Measurements from ENCODE around the gene PKP3. TPM values are rescaled to one million over a fixed set of nuclear protein-coding genes. Genes with fewer than 3 reads are reported as not detected.
"Not testable (repeated sequence)": the region's sequence is repeated elsewhere in the genome, so short reads cannot be mapped to it uniquely, and the experiment has no call there.

PKP3 gene
- total RNA-seq, 2 donors from 2014 or later = 0.12 TPM; not detected in 1

- DNase-seq (ENCODE audit: low spot score in 2 of 2) = no peak
- no peaks in the 10 kb centered on the region for H3K36me3 Mint-ChIP-seq
- peak in 1 of 2 donors; percentile 16 for ATAC-seq
- H3K27ac Mint-ChIP-seq = no peak overlapping the region
- H3K9me3 Mint-ChIP-seq = peaks cover 0 to 4% of the 10 kb centered on the region in 2 donors
Observed at GRCh38 chr11:399731-400211, 5.8 kb downstream of the PKP3 start.

- H3K9me3 Mint-ChIP-seq = peaks cover 0 to 4% of the 10 kb centered on the region in 2 donors
- no peak overlapping the region for H3K27ac Mint-ChIP-seq
- ATAC-seq (peak in 1 of 2 donors; percentile 9), DNase-seq (ENCODE audit: low spot score in 2 of 2) (no peak)
- H3K36me3 Mint-ChIP-seq = no peaks in the 10 kb centered on the region
Observed at GRCh38 chr11:400241-400689, 6.3 kb downstream of the PKP3 start.

DNA sequence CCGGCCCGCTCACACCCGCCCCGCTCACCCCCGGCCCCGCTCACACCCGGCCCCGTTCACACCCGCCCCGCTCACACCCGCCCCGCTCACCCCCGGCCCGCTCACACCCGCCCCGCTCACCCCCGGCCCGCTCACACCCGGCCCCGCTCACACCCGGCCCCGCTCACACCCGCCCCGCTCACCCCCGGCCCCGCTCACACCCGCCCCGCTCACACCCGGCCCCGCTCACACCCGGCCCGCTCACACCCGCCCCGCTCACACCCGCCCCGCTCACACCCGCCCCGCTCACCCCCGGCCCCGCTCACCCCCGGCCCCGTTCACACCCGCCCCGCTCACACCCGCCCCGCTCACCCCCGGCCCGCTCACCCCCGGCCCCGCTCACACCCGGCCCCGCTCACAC lies 7.2 kb downstream of the PKP3 start:
- not testable (repeated sequence) for ATAC-seq; DNase-seq (ENCODE audit: low spot score in 2 of 2); H3K27ac Mint-ChIP-seq; H3K9me3 Mint-ChIP-seq; H3K36me3 Mint-ChIP-seq

DNA sequence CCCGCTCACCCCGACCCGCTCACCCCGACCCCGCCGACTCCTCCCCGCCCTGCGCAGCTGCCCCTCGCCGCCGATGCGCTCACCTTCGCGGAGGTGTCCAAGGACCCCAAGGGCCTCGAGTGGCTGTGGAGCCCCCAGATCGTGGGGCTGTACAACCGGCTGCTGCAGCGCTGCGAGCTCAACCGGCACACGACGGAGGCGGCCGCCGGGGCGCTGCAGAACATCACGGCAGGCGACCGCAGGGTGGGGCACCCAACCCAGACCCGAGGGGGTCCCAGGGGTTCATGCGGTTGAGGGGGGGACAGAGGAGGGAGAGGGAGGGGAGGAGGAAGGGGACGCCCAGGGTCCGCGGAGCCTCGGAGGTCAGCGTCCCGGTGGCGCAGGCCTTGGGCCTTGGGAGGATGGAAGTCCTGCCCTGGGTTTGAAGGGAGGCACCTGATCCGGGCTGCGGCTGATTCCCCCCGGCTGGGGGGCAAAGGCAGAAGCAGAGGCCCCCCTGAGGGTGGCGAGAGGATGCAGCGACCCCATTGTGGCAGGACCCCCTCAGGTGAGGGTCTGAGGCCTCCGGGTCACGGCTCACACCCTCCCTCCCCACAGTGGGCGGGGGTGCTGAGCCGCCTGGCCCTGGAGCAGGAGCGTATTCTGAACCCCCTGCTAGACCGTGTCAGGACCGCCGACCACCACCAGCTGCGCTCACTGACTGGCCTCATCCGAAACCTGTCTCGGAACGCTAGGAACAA lies 9.2 kb downstream of the PKP3 start:
- ATAC-seq (no peak), DNase-seq (ENCODE audit: low spot score in 2 of 2) (no peak)
- Mint-ChIP-seq H3K27ac (no peak overlapping the region), H3K36me3 (no peaks in the 10 kb centered on the region), H3K9me3 (peaks cover 0 to 4% of the 10 kb centered on the region in 2 donors)

- H3K9me3 Mint-ChIP-seq = peaks cover 0 to under 1% of the 10 kb centered on the region in 2 donors
- H3K36me3 Mint-ChIP-seq = no peaks in the 10 kb centered on the region
- no peak overlapping the region for H3K27ac Mint-ChIP-seq
- ATAC-seq = no peak
- DNase-seq (ENCODE audit: low spot score in 2 of 2) = peak in 1 of 2 donors; percentile 56
Observed at GRCh38 chr11:403761-404431, 9.9 kb downstream of the PKP3 start.

DNA sequence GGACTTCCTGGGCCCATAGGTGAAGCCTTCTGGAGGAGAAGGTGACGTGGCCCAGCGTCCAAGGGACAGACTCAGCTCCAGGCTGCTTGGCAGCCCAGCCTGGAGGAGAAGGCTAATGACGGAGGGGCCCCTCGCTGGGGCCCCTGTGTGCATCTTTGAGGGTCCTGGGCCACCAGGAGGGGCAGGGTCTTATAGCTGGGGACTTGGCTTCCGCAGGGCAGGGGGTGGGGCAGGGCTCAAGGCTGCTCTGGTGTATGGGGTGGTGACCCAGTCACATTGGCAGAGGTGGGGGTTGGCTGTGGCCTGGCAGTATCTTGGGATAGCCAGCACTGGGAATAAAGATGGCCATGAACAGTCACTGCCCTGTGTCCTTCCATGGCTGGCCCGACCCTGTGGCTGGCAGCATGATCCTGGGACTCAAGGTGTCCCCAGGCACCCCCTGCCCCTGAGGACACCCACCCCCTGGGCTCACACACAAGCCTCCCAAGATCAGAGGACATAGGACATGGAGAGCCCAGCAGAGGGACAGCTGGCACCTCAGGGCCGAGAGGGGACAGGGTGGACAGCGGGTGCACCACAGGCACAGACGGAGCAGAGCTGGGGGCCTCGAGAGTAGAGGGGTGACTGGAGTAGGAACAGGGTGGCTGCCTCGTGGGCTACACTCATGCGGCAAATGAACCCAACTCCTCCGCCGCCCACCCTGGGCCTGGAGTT lies 10.7 kb downstream of the PKP3 start:
- DNase-seq (ENCODE audit: low spot score in 2 of 2) (peak in 1 of 2 donors; percentile 54), ATAC-seq (no peak)
- H3K36me3 Mint-ChIP-seq = no peaks in the 10 kb centered on the region
- H3K9me3 Mint-ChIP-seq = no peaks in the 10 kb centered on the region
- peak overlapping the region in 1 of 2 donors; percentile 32 for H3K27ac Mint-ChIP-seq

- H3K27ac Mint-ChIP-seq = peak overlapping the region in 1 of 2 donors; percentile 32
- no peak for ATAC-seq
Observed at GRCh38 chr11:405323-405953, 11.4 kb downstream of the PKP3 start.

GRCh38 chr11:405954-406795 lies 12.2 kb downstream of the PKP3 start:
- Mint-ChIP-seq H3K36me3 (no peaks in the 10 kb centered on the region), H3K9me3 (no peaks in the 10 kb centered on the region), H3K27ac (no peak overlapping the region)
- DNase-seq (ENCODE audit: low spot score in 2 of 2) (peak in 1 of 2 donors; percentile 63), ATAC-seq (no peak)

More at GRCh38 chr11:405323-405953, 11.4 kb downstream of the PKP3 start:
- peak in 1 of 2 donors; percentile 56 for DNase-seq (ENCODE audit: low spot score in 2 of 2)
- Mint-ChIP-seq H3K36me3 (no peaks in the 10 kb centered on the region), H3K9me3 (no peaks in the 10 kb centered on the region)

DNA sequence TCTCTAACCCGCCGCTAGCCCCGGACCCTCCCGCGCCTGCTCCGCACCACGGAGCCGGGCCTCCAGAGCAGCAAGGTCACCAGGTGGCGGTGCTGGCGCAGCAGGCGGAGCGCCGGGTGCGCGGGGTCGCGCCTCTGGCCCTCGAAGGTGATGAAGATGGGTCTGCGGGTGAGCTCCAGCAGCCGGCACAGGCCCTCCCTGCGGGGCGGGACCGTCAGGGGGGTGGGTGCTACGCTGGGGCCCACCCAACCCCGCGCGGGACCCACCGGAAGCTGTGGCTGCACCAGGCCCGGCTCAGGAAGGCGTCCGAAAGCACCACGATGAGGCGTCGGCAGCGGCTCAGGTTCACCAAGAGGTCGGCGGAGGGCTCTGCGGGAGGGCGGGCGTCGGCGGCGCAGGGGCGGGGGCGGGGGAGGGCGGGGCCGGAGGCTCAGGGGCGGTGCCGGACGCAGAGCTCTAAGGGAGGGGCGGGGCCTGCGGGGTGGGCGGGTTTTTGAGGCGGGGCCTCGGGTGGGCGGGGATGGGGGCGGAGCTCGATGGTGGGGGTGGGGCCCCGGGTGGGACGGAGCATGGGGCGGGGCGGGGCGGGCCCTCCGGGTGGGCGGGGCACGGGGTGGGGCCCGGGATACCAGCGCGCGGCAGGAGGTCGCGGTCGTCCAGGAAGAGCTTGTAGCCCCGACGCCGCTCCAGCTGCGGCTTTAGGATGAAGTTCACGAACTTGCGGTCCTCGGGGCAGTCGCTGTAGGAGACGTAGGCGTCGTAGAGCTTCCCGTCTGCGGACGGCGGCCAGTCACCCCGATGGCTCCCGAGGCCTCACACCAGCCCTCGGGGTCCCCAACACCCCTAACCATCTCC lies 13.0 kb downstream of the PKP3 start:
- Mint-ChIP-seq H3K9me3 (no peaks in the 10 kb centered on the region), H3K36me3 (no peaks in the 10 kb centered on the region), H3K27ac (no peak overlapping the region)
- peak; percentile 83 to 86 for ATAC-seq
- DNase-seq (ENCODE audit: low spot score in 2 of 2) = peak; percentile 82 to 86

DNA sequence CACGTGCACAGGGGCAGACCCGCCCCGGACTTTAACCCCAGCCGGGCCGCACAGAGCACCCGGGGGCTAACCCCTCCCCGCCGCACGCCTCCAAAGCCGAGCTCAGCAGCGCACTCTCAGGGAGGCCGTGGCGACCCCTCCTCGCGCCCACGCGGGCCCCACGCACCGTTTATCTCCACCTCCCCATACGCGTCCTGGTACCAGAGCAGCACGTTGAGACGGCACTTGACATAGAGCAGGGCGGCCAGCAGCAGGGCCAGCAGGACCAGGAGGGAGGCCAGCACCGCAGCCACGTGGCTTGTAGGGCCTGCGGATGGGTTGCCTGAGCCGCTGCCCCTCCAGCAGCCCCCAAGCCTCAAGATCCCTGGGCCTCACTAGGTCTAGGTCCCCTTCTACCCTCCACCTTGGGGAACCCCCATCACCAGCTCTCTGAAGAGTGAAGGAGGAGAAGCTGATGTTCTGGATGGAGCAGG lies 13.7 kb downstream of the PKP3 start:
- H3K36me3 Mint-ChIP-seq = no peaks in the 10 kb centered on the region
- ATAC-seq (no peak), DNase-seq (ENCODE audit: low spot score in 2 of 2) (peak in 1 of 2 donors; percentile 73)
- H3K9me3 Mint-ChIP-seq = no peaks in the 10 kb centered on the region
- H3K27ac Mint-ChIP-seq = no peak overlapping the region

DNA sequence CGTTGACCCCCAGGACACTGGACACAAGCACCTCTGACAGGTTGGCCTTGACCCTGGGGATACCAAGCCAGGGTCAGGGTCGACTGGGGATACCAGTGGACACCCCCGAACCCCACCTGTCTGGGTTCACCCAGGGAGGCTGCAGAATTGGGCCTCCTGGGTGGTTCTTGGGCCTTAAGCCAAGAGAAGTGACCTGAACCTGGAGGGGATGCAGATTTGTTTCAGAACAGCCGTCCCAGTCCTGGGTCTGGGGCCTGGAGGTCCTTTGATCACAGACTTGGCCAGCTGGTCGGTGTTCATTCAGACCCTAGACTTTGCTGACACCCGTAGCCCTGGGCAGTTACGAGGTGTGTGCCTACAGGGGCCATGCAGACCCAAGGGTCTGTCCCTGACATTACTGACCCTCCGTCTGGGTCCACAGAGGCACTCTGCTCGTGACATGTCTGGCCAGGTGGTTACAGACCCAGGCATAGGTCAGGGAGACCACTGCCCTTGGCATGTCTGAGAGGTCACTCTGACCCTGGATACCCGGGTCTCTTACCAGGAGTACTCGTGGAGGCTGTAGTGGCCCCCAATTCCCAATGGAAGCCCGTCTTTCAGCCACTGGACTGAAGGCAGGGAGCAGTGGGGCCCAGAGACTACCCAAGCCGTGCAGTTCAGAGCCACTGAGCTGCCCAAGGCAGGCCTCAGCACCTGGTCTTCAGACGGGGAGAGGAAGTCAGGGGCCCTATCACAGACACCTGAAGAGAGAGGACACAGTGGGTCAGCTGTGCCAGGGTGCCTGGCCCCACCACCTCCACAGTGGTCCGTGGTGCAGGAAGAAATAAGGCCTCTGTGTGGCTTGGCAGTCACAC lies 14.4 kb downstream of the PKP3 start:
- no peaks in the 10 kb centered on the region for H3K36me3 Mint-ChIP-seq
- ATAC-seq = no peak
- peak in 1 of 2 donors; percentile 56 for DNase-seq (ENCODE audit: low spot score in 2 of 2)
- no peak overlapping the region for H3K27ac Mint-ChIP-seq
- no peaks in the 10 kb centered on the region for H3K9me3 Mint-ChIP-seq

- no peak for ATAC-seq
- Mint-ChIP-seq H3K27ac (no peak overlapping the region), H3K36me3 (no peaks in the 10 kb centered on the region), H3K9me3 (no peaks in the 10 kb centered on the region)
- peak in 1 of 2 donors; percentile 55 for DNase-seq (ENCODE audit: low spot score in 2 of 2)
Observed at GRCh38 chr11:409008-409599, 15.1 kb downstream of the PKP3 start.

DNA sequence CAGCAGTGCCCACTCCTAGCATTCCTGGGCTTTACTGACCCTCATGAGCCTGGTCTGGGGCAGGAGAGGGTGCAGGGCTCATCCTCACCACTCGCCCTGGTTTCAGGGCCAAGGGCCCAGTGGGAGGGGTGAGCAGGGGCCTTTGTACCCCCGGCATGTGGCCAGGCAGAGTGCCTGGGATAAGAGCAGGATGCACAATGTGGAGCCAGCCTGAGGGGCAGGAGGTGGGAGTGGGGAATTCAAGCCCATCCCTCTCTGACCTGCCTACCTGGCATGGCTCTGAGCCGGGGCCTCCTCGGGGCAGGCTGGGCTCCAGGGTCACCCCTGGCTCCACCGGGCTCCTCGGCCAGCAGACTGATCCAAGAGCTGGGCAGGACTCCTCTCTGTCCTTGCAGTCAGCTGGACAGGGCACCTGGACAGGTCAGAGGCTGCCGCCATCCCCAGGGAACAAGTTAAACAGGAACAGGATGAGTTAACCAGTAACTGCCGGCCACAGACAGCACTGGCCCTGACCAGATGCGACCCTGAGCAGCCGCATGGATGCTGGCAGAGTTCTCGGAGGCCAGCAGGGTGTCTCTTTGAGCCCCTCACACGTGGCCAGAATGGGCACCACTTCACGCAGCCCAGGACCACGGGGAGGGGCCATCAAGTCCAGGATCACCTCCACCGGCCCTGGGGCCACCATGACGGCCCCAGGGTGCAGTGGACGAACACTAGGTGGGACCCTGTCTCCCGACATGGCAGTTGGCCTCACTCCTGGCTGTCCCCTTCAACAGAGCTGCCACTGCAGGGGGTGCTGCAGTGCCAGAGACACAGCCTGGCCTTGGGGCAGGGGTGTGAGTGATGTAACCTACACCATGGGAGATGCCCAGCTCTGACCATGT lies 15.8 kb downstream of the PKP3 start:
- peak in 1 of 2 donors; percentile 55 for DNase-seq (ENCODE audit: low spot score in 2 of 2)
- ATAC-seq = no peak
- Mint-ChIP-seq H3K9me3 (no peaks in the 10 kb centered on the region), H3K27ac (no peak overlapping the region), H3K36me3 (no peaks in the 10 kb centered on the region)
